Loucy (cell line): ENCODE data around the gene SNX20.

Experiments used
- CTCF ChIP-seq: fragments of 200-600 bp; sonication (generic); conservative IDR thresholded peaks from 2 replicates; pipeline ENCODE4 v1.5.1; 2014; ENCODE audit warnings: mild to moderate bottlenecking, antibody characterized with exemption, low read length
- EZH2phosphoT487 ChIP-seq: fragments of 200-600 bp; IDR thresholded peaks from 2 replicates; pipeline ENCODE4 v1.6.1; 2018; ENCODE audit warnings: antibody characterized with exemption, mild to moderate bottlenecking, moderate library complexity, borderline replicate concordance

DNA sequence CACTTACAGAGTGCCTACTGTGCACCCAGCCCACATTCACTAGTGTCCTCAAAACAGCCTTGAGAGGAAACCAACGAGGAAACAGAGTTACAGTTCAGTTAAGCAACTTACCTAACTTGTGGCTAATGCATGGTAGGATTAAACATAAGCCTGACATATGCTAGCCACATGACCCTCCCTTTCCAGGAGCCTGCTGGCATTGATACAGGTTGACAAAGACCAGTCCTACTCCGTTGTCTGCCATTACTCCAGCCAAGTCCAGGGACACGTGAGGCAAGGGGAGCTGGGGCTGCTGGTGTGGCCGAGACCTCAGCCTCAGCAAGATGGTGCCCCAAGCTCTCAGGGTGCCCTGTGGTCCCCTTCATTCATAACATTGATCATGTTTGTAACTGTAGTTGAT is 37.9 kb downstream of the SNX20 start:
- TF ChIP-seq CTCF (no peak), EZH2phosphoT487 (no peak)
